GM10266 (cell line): ENCODE results near the gene LRRC4.

Experiments
- DNase-seq: peaks from one replicate; pipeline ENCODE4 v3.0.0; 2012; ENCODE audit errors: extremely low spot score
- CTCF ChIP-seq: IDR thresholded peaks from 2 replicates; pipeline ENCODE4 v1.5.1; 2012; ENCODE audit warnings: mild to moderate bottlenecking, low read depth; ENCODE audit not compliant: control insufficient read depth, insufficient read depth; ENCODE audit errors: missing control alignments

The LRRC4 gene

GRCh38 chr7:128030654-128031611 is at the start of gene LRRC4:
Gene LRRC4 (minus strand): TSS chr7:128031437. CDS start chr7:128030640, 797 bp downstream.
- DNase-seq, result peak; percentile 78

GRCh38 chr7:128080169-128080568 is 48.9 kb upstream of the LRRC4 start:
- no peak for DNase-seq
- no peak for TF ChIP-seq CTCF

More at GRCh38 chr7:128030654-128031611, at the start of gene LRRC4:
- TF ChIP-seq CTCF, result no peak

GRCh38 chr7:128078309-128078708 is 47.1 kb upstream of the LRRC4 start:
- no peak for DNase-seq
- no peak for TF ChIP-seq CTCF

GRCh38 chr7:128076796-128077271 is 45.6 kb upstream of the LRRC4 start:
- TF ChIP-seq CTCF, result no peak
- DNase-seq, result no peak

- DNase-seq, result no peak
- no peak for TF ChIP-seq CTCF
Measured at GRCh38 chr7:128076196-128076795, 45.1 kb upstream of the LRRC4 start.

- TF ChIP-seq CTCF, result no peak
- DNase-seq, result no peak
Measured at GRCh38 chr7:128075242-128076095, 44.2 kb upstream of the LRRC4 start.
